ENCODE measurements around the gene TMOD1. TPM values are rescaled to one million over a fixed set of nuclear protein-coding genes. Genes with fewer than 3 reads are reported as not detected.
A peak's percentile ranks its signal among the peaks of the same experiment; 100 is the strongest.

The TMOD1 gene
- total and polyA plus RNA-seq, 2 of the 8 experiments (the other 6 are each of a cell fraction or from before 2014, with no cell fraction given), result 0.17 to 0.88 TPM

DNA sequence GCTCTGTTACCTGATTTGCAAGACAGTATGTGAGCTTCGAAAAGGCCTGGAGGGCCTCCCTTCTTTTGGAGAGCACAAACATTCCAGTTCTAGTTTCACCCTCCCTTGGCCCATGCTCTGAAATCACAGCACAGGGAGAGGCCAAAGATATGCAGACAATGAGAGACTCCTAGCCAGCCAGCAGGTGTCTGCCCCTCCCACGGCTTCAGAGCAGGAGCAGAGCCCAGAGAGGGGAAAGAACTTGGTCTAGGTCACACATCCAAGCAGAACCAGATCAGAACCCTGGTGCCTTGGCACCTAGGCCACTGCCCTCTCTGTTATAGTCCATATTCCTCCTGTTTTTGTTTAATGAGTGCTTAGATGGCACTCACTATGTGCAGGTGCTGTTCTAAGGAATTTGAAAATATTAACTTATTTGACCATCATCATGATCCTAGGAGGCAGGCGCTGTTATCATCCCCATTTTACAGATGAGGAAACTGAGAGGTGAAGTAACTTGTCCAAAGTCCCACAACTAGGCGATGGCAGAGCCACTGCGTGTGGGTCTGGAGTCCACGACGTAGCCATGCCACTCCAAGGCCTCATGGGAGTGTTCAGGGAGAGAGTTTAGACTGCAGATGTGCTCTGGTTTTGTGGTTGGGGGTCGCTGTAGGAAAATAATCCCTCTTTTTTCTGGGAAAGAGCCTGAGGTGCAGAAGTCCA, 27.2 kb downstream of the TMOD1 start:
- peak overlapping the region; percentile 92 for H2BK20ac ChIP-seq (ENCODE audit: low read length)
- H2BK15ac ChIP-seq (ENCODE audit: low read length), result peak overlapping the region; percentile 89; the same call in 1 of the 2 replicates
- H4K5ac ChIP-seq (ENCODE audit: insufficient read length, low read depth, low read length), result peak overlapping the region; percentile 20
- H3K4ac ChIP-seq (replicated peaks; ENCODE audit: insufficient read length, low read depth, low read length), result peak overlapping the region; percentile 14
- H2BK120ac ChIP-seq (replicated peaks; ENCODE audit: low read depth, low read length), result peak overlapping the region; percentile 18
- no peak overlapping the region for H3K14ac ChIP-seq (ENCODE audit: insufficient read length)
- peaks cover 8 to 22% (median 16%) of the 10 kb centered on the region in 4 experiments for H3K4me1 ChIP-seq (replicated peaks in 1 of 4; ENCODE audit: control insufficient read depth in 3 of 4, insufficient read depth in 4 of 4, low read length in 3 of 4)
- no peak overlapping the region for H3K23ac ChIP-seq (ENCODE audit: insufficient read length)
- POLR2A ChIA-PET (ENCODE audit: partially characterized antibody), result interaction anchor here (0.6 to 1.7 kb wide), 3 partner anchors 26 to 28 kb away, joined by 3 to 4 read pairs (median 3); partner anchors contain the start of gene TMOD1
- H4K91ac ChIP-seq (replicated peaks; ENCODE audit: insufficient read length, low read length), result peak overlapping the region; percentile 26
- H3K79me1 ChIP-seq (ENCODE audit: low read depth, low read length), result no peaks in the 10 kb centered on the region
- 0 out of 2 replicates have a peak overlapping the region, but pooled peaks have one; percentile 19 for H2BK5ac ChIP-seq (ENCODE audit: low read depth, low read length)
- H2BK12ac ChIP-seq (ENCODE audit: low read depth, low read length), result peak overlapping the region; percentile 62
- 0 out of 8 replicates have a peak overlapping the region, but pooled peaks of 1 of the 4 experiments have one; percentile 13 for H3K4me3 ChIP-seq (ENCODE audit: extremely low read depth in 1 of 4, insufficient read depth in 2 of 4, low read depth in 3 of 4, low read length in 4 of 4)
- DNase-seq (ENCODE audit: low read depth in 1 of 2, low spot score in 2 of 2) (peak; percentile 47 to 58), FAIRE-seq (peak; percentile 87)
- H3K27me3 ChIP-seq (replicated peaks in 1 of 4; ENCODE audit: control insufficient read depth in 3 of 4, extremely low read depth in 1 of 4, insufficient read depth in 3 of 4, low read length in 3 of 4), result no peaks in the 10 kb centered on the region
- H2AK5ac ChIP-seq (ENCODE audit: low read depth, low read length), result peak overlapping the region; percentile 32; the same call in 1 of the 2 replicates
- H3K23me2 ChIP-seq (ENCODE audit: low read depth, low read length), result no peaks in the 10 kb centered on the region
- H3K36me3 ChIP-seq (ENCODE audit: control insufficient read depth in 2 of 4, insufficient read depth in 4 of 4, low read length in 3 of 4), result no peaks in the 10 kb centered on the region
- no peak overlapping the region for H3K9ac ChIP-seq (replicated peaks in 1 of 4; ENCODE audit: extremely low read depth in 1 of 4, low read depth in 3 of 4, low read length in 3 of 4)
- 75% methylated on average over 8 of the region's 8 CpGs; no CpG with 5 or more reads in 1 of the 2 experiments for WGBS, 2 experiments (ENCODE audit: extremely low coverage in 1 of 2, insufficient coverage in 1 of 2, insufficient read length in 1 of 2, insufficient replicate concordance in 2 of 2, low coverage in 1 of 2, low lambda C conversion rate in 2 of 2, missing lambda C conversion rate in 1 of 2)
- H3K79me2 ChIP-seq (ENCODE audit: control insufficient read depth in 1 of 2, insufficient read depth in 2 of 2, low read length in 2 of 2), result no peaks in the 10 kb centered on the region
- H3K18ac ChIP-seq (ENCODE audit: extremely low read depth, low read length), result peak overlapping the region; percentile 62; the same call in 1 of the 2 replicates
- H3K9me3 ChIP-seq (ENCODE audit: insufficient read depth in 2 of 2, low read depth in 1 of 2, low read length in 1 of 2), result no peaks in the 10 kb centered on the region
- no peak overlapping the region for H3K56ac ChIP-seq (replicated peaks; ENCODE audit: insufficient read length, low read depth, low read length)
- peak overlapping the region; percentile 83 for H2AFZ ChIP-seq (ENCODE audit: low read length)
- no peak overlapping the region for H4K8ac ChIP-seq (ENCODE audit: extremely low read depth, insufficient read depth, low read length)
- CTCF ChIA-PET (ENCODE audit: partially characterized antibody), result interaction anchor here (0.9 to 2.8 kb wide), 5 partner anchors 25 to 103 kb away, joined by 3 to 7 read pairs (median 4); partner anchors contain the start of gene TMOD1
- H3K27ac ChIP-seq (ENCODE audit: low read depth, low read length), result peak overlapping the region; percentile 77
- no peaks in the 10 kb centered on the region for H4K20me1 ChIP-seq (replicated peaks in 1 of 2; ENCODE audit: control insufficient read depth in 1 of 2, insufficient read depth in 2 of 2, low read length in 2 of 2)
- peak overlapping the region; percentile 39 to 47; a peak in 3 of 4 replicates for H3K4me2 ChIP-seq (ENCODE audit: insufficient read depth in 1 of 2, low read depth in 2 of 2, low read length in 2 of 2)
- TF ChIP-seq RXRA (IDR thresholded peaks at IDR 0.05; ENCODE audit: insufficient read depth, low read depth, low read length) (no peak), EP300 (IDR thresholded peaks at IDR 0.05; ENCODE audit: borderline replicate concordance in 1 of 2, low read depth in 2 of 2, low read length in 2 of 2) (peak in 1 of 2 experiments; percentile 40; a peak in 1 of 3 replicates), SAP30 (IDR thresholded peaks at IDR 0.05; ENCODE audit: insufficient read depth, insufficient replicate concordance, low read length) (no peak), RFX5 (IDR thresholded peaks at IDR 0.05; ENCODE audit: borderline replicate concordance, low read depth, low read length) (no peak), KDM1A (IDR thresholded peaks at IDR 0.05; ENCODE audit: borderline replicate concordance, low read length) (peak; percentile 89), BACH1 (IDR thresholded peaks at IDR 0.05; ENCODE audit: low read length) (no peak), TCF12 (IDR thresholded peaks at IDR 0.05; ENCODE audit: low read depth, low read length) (0 out of 2 replicates have a peak, but pooled peaks have one; percentile 22)
- TF ChIP-seq, protein P1, sequence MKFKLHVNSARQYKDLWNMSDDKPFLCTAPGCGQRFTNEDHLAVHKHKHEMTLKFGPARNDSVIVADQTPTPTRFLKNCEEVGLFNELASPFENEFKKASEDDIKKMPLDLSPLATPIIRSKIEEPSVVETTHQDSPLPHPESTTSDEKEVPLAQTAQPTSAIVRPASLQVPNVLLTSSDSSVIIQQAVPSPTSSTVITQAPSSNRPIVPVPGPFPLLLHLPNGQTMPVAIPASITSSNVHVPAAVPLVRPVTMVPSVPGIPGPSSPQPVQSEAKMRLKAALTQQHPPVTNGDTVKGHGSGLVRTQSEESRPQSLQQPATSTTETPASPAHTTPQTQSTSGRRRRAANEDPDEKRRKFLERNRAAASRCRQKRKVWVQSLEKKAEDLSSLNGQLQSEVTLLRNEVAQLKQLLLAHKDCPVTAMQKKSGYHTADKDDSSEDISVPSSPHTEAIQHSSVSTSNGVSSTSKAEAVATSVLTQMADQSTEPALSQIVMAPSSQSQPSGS (IDR thresholded peaks at IDR 0.05; ENCODE audit: low read length), result peak; percentile 47; the same call in 1 of the 2 replicates

All from H1 (cell line).